Tibial artery (tissue), 4 donors: Measurements from ENCODE around the gene RIPOR1.
A peak's percentile ranks its signal among the peaks of the same experiment; 100 is the strongest.

Experiments used
- DNase-seq, 2 donors: peaks; one replicate each; pipeline ENCODE4 v3.0.0-alpha.2; 2019
- H3K27ac ChIP-seq, 2 donors: fragments of 200-600 bp; sonication (generic) in 1 of 2; 1 replicate in 1 of 2; 2 replicates in 1 of 2; pipeline ENCODE4 v1.5.1; 2018 to 2019; ENCODE audit warnings: mild to moderate bottlenecking in 1 of 2
- H3K27me3 ChIP-seq, 2 donors: fragments of 200-600 bp; sonication (generic) in 1 of 2; one replicate each; pipeline versions ENCODE4 v1.5.1 to v1.6.0; 2016 to 2019
- H3K36me3 ChIP-seq, 3 donors: fragments of 200-600 bp; sonication (generic) in 2 of 3; one replicate each; pipeline ENCODE4 v1.5.1; 2016 to 2019; ENCODE audit warnings: mild to moderate bottlenecking in 2 of 3
- H3K4me1 ChIP-seq, 4 donors: fragments of 200-600 bp; sonication (generic) in 2 of 4; 1 replicate in 3 of 4; 2 replicates in 1 of 4; pipeline ENCODE4 v1.5.1; 2016 to 2019
- H3K4me3 ChIP-seq, 2 donors: fragments of 200-600 bp; sonication (generic) in 1 of 2; 1 replicate in 1 of 2; 2 replicates in 1 of 2; pipeline ENCODE4 v1.5.1; 2018 to 2019; ENCODE audit warnings: mild to moderate bottlenecking in 2 of 2
- H3K9me3 ChIP-seq, 3 donors: fragments of 200-600 bp; sonication (generic) in 1 of 3; one replicate each; pipeline ENCODE4 v1.5.1; 2016 to 2019
- intact Hi-C: fragments of 100-400 bp; cut with DNase I; formaldehyde crosslinking; loops from one replicate; pipeline ENCODE4 v1.15.0; 2023; ENCODE audit warnings: low total_unique reads
- TF ChIP-seq, protein P1 (sequence below), 2 experiments: fragments of 200-600 bp in 1 of 2; fragments of 450-650 bp in 1 of 2; IDR thresholded peaks; one replicate each; pipeline ENCODE4 v1.5.1; 2017 to 2019; ENCODE audit warnings: antibody characterized with exemption in 2 of 2, mild to moderate bottlenecking in 1 of 2, moderate library complexity in 1 of 2

RIPOR1 gene

DNA sequence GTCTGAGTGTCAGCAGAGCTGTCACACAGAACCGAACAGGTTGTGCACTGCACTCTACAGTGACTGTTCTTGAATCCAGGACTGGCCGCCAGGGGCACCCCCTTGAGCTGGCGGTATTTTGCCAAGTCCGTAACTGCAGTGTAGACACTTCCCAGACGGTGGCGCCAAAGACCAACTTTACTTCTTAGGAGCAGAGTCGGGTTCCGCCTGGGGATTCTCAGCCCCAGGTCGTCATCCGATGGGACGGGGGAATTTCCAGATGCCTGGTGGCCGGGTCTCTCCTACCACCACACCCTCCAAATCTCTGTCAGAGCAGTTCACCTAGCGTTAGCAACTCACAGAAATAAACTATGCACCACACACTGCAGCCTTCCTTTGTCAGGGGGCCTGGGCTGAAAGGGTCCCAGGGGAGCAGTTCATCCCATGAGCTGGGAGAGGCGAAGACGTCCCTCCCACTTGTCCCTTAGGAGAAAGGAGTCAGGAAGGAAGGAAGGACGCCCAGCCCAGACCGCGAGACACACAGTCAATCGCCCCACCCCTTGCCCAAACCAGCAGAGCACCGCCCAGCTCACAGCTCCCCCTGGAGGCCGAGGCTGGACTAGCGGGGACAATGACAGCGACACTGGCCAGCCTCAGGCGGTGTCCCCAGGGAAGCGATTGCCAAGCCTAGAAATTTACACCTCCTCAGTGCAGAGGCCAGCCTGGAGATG is 7.4 kb upstream of the RIPOR1 start:
- intact Hi-C loops: loop anchor here (2.0 kb wide), 1 partner anchor 148 kb away; no protein-coding TSS in a partner anchor
- TF ChIP-seq, protein P1, sequence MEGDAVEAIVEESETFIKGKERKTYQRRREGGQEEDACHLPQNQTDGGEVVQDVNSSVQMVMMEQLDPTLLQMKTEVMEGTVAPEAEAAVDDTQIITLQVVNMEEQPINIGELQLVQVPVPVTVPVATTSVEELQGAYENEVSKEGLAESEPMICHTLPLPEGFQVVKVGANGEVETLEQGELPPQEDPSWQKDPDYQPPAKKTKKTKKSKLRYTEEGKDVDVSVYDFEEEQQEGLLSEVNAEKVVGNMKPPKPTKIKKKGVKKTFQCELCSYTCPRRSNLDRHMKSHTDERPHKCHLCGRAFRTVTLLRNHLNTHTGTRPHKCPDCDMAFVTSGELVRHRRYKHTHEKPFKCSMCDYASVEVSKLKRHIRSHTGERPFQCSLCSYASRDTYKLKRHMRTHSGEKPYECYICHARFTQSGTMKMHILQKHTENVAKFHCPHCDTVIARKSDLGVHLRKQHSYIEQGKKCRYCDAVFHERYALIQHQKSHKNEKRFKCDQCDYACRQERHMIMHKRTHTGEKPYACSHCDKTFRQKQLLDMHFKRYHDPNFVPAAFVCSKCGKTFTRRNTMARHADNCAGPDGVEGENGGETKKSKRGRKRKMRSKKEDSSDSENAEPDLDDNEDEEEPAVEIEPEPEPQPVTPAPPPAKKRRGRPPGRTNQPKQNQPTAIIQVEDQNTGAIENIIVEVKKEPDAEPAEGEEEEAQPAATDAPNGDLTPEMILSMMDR (IDR thresholded peaks at IDR 0.05): peak; percentile 75 to 98
- H3K27ac ChIP-seq: peak overlapping the region; percentile 77 to 88

DNA sequence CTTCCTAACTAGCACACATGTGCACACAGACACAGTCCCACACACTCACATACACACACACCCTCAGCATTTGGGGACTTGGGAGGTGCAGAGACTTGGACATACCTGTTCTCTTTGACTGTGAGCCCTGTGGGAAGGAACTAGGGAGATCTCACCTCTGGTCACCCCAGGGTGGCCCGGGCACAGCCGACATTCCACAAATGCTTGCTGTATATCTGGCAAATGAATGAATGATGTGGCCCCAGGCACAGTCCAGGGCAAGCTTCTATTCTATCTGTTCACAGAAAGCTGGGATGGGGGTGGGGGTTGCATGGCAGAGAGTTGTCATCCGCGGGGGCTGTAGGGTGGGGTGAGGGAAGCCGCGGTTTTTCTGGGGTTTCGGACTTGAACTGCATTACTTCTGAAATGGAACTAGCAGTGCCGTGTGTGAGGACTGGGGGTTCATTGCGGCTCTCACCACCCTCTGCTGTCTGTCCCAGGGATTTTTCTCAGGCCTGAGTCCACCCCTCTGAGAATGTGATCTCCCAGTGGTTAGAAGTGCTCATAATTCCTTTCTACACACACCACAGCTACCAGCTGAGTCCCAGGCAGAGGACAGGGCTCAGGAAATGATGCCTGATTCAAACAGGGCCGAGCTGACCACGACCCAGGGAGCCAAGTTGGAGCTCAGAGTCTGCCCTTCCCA is 3.3 kb upstream of the RIPOR1 start:
- intact Hi-C loops: loop anchor here (5.0 kb wide), 1 partner anchor 37 kb away; the partner anchor contains the start of gene CTCF

More for the DNA sequence above, 7.4 kb upstream of the RIPOR1 start:
- peak; percentile 97 for DNase-seq
- H3K4me1 ChIP-seq: peaks cover 0 to 6% (median 4%) of the 10 kb centered on the region in 4 donors
- peak overlapping the region; percentile 44 to 48 for H3K4me3 ChIP-seq
- H3K9me3 ChIP-seq: no peaks in the 10 kb centered on the region
- no peaks in the 10 kb centered on the region for H3K36me3 ChIP-seq
- no peaks in the 10 kb centered on the region for H3K27me3 ChIP-seq

DNA sequence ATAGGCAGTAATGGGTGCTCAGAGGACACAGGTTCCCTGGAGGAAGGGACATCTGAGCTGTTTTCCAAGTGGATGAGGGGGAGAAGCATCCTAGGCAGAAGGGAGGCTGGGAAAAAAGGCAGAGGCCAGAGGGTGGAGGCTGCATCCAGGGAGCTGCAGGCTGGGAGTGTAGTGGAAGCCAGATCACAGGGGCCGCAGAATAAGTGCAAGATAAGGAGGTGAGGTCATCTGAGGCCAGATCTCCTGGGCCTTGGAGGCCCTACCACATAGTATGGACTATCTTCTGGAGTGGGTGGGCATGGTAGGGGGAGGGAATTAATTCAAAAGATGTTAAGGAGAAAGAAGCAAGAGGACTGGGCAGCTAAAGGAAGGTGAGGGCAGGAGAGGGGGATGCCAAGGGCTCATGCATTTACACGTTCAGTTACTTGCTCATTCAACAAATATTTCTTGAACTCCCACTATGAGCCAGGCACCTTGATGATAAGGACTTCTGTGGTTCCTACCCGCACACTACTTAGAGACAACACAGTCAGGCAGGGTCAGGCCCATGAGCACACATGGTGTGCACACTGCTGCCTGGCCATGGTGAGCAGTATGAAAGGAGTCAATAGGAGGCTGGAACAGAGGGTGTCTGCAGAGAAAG is 2.4 kb upstream of the RIPOR1 start:
- H3K4me3 ChIP-seq: no peak overlapping the region
- intact Hi-C loops: loop anchor here (5.0 kb wide), 1 partner anchor 36 kb away; the partner anchor contains the start of gene CTCF
- H3K9me3 ChIP-seq: no peaks in the 10 kb centered on the region
- no peak for DNase-seq
- H3K4me1 ChIP-seq: peaks cover 0 to 32% (median 25%) of the 10 kb centered on the region in 4 donors
- TF ChIP-seq, protein P1 (IDR thresholded peaks at IDR 0.05): no peak
- H3K36me3 ChIP-seq: no peaks in the 10 kb centered on the region
- H3K27ac ChIP-seq: no peak overlapping the region
- no peaks in the 10 kb centered on the region for H3K27me3 ChIP-seq

More for the DNA sequence above, 3.3 kb upstream of the RIPOR1 start:
- Histone ChIP-seq H3K4me3 (no peak overlapping the region), H3K4me1 (peaks cover 0 to 22% (median 16%) of the 10 kb centered on the region in 4 donors), H3K27ac (no peak overlapping the region), H3K27me3 (no peaks in the 10 kb centered on the region), H3K9me3 (no peaks in the 10 kb centered on the region), H3K36me3 (no peaks in the 10 kb centered on the region)
- TF ChIP-seq, protein P1 (IDR thresholded peaks at IDR 0.05): no peak
- no peak for DNase-seq

DNA sequence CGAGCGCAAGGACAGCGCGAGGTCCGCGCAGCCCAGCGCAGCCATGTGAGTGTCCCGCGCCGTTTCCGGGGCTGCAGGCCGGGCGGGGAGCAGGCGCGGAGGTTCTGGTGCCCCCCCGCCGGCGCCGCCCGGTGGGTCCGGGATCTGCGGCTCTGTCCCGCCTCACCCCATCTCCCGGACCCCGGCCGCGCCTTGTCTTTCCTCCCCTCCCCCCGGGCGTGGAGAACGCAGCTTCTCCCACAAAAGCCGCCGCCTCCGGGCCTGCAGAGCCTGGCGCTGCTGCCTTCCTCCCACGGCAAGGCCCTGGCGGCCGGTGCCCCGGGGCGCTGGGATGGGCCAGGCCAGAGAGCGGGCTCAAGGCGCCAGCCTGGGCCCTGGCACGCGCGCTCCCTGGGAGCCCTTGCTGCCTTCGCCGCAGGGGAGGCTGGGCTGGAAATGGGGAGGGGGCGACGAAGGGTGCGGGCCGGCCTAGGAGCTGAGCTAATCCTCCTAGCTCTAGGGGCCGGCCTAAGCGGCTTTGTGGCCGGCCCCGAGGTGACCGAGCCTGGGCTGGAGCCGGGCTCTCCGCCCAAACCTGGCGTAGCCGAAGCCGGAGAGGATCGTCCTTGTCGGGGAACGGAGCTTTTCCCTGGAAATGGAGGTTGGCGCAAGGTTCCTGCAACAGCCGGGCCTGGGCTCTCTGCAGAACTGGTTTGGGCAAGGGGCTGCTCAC is 397 bp downstream of the RIPOR1 start:
- Histone ChIP-seq H3K27ac (peak overlapping the region; percentile 93 to 94), H3K36me3 (no peaks in the 10 kb centered on the region), H3K9me3 (no peaks in the 10 kb centered on the region), H3K4me1 (peaks cover 0 to 44% (median 24%) of the 10 kb centered on the region in 4 donors), H3K4me3 (peak overlapping the region; percentile 76 to 85), H3K27me3 (no peaks in the 10 kb centered on the region)
- intact Hi-C loops: loop anchor here (5.0 kb wide), 1 partner anchor 33 kb away; the partner anchor contains the start of gene CTCF
- no peak for DNase-seq
- TF ChIP-seq, protein P1 (IDR thresholded peaks at IDR 0.05): no peak

DNA sequence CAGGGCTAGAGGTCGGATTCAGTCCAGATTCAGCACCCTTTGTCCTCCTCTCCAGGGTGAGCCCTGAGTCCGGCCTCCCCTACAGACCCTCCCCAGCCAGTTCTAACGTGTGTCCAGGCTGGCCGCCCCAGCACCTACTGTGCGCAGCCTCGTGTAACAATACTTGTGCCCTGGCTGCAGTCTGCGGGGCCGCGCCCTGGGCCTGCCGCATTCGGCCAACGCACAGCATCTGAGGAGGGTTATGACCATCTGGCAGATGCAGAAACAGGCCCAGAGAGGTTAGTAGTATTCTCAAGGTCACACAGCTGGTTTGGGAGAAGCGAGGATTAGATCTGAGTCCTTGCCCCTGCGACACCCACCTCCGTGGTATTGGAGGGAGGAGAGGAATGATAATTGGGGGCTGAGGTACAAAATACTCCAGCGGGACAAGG is 968 bp downstream of the RIPOR1 start:
- TF ChIP-seq, protein P1 (IDR thresholded peaks at IDR 0.05): no peak
- no peaks in the 10 kb centered on the region for H3K9me3 ChIP-seq
- intact Hi-C loops: loop anchor here (5.0 kb wide), 1 partner anchor 33 kb away; the partner anchor contains the start of gene CTCF
- H3K27me3 ChIP-seq: no peaks in the 10 kb centered on the region
- H3K4me1 ChIP-seq: peaks cover 0 to 44% (median 24%) of the 10 kb centered on the region in 4 donors
- peak overlapping the region; percentile 93 to 94 for H3K27ac ChIP-seq
- DNase-seq: no peak
- H3K36me3 ChIP-seq: no peaks in the 10 kb centered on the region
- peak overlapping the region; percentile 76 to 85 for H3K4me3 ChIP-seq
